ENCODE measurements around the gene DNAI7.

The DNAI7 gene

GRCh38 chr12:25058658-25059058 is 136.3 kb downstream of the DNAI7 start:
- no peak for DNase-seq (ENCODE audit: extremely low spot score)
- POLR2A ChIA-PET: no interaction called here
- CTCF ChIA-PET: no interaction called here
- TF ChIP-seq FOXK2 (IDR thresholded peaks at IDR 0.05) (no peak), FOXM1 (IDR thresholded peaks at IDR 0.05; ENCODE audit: borderline replicate concordance) (no peak), TARDBP (IDR thresholded peaks at IDR 0.05) (no peak), SUZ12 (IDR thresholded peaks at IDR 0.05) (no peak), PKNOX1 (IDR thresholded peaks at IDR 0.05) (no peak), CTBP1 (IDR thresholded peaks at IDR 0.05; ENCODE audit: borderline replicate concordance) (no peak), BHLHE40 (IDR thresholded peaks at IDR 0.05; ENCODE audit: borderline replicate concordance) (no peak), L3MBTL2 (conservative IDR thresholded peaks at IDR 0.05) (no peak), LEF1 (IDR thresholded peaks at IDR 0.05; ENCODE audit: borderline replicate concordance) (no peak), HDGF (IDR thresholded peaks at IDR 0.05; ENCODE audit: borderline replicate concordance) (no peak), ARNT (IDR thresholded peaks at IDR 0.05) (no peak), SP1 (IDR thresholded peaks at IDR 0.05) (no peak), ELF4 (IDR thresholded peaks at IDR 0.05) (no peak), NFRKB (IDR thresholded peaks at IDR 0.05) (no peak), FOXA1 (IDR thresholded peaks at IDR 0.05) (no peak), ZNF384 (IDR thresholded peaks at IDR 0.05) (no peak)
